HUDEP-2 (cell line): ENCODE results near the gene AIDA.
"Not testable (repeated sequence)": the region's sequence is repeated elsewhere in the genome, so short reads cannot be mapped to it uniquely, and the experiment has no call there.

ENCODE experiments used
- DNase-seq, 76 experiments: peaks; one replicate each; lab custom pipeline; 2025; ENCODE audit not compliant: unreplicated experiment in 76 of 76; lab: John Stamatoyannopoulos, UW

Gene AIDA

GRCh38 chr1:222712253-222713090 lies at the start of gene AIDA, which contains the start of gene BROX:
Gene AIDA, minus strand, starts transcription at chr1:222712491. Its CDS starts 174 bp downstream, at chr1:222712317.
Gene BROX, plus strand, starts transcription at chr1:222712564. Its CDS starts 3,136 bp downstream, at chr1:222715700.
- DNase-seq, result peak in 75 of 76 experiments; percentile 26 to 98 (median 85)

GRCh38 chr1:222761083-222761482 lies 48.8 kb upstream of the AIDA start:
- no peak for DNase-seq

- no peak for DNase-seq
Observed at GRCh38 chr1:222759451-222760035, 47.3 kb upstream of the AIDA start.

DNA sequence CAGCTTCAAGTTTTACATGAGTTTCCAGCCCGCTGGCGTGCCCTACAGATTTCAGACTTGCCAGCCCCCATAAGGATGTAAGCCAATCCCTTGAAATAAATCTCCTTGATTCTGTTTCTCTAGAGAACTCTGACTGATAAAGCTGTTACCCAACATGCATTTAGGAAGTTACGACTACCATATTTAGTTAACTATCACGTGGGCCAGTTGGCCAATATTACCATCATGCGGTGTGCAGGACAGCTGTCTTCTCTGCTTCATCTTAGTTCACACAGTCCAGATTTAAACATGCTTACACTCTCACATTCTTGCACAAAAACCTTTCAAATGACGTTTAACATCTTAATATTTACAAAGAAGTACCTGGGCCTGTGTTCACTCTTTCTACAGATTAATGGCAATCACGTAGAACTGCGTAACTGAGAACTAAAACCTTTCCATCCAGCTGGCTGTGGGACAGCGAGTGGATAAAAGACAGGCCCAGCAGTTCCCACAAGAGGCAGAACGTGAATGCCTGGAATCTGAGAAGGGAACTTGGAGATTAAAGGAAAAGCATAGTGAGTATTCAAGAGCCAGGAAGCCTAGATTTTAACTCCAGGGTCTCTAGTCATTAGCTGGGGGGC lies 45.5 kb upstream of the AIDA start:
- DNase-seq, result no peak

GRCh38 chr1:222754366-222755139 lies 42.3 kb upstream of the AIDA start:
- no peak for DNase-seq

GRCh38 chr1:222751255-222751654 lies 39.0 kb upstream of the AIDA start:
- DNase-seq, result no peak

DNA sequence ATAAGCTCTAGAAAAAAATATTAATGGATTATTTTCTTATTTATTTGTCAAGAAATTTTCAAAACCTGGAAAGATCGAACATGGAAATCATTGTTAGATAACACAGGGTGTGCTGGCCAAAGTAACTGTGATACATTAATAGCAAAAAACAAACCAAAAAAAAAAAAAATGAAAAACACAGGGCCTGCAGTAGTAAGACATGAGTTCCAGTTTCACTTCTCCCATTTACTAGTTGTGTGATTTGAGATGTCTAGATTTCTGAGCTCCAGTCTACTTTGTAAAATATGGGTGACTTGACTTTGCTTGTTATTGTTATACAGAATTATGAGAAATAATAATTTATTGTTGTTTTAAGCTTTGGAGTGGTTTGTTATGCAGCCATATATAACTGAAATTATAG lies 38.4 kb upstream of the AIDA start:
- no peak for DNase-seq

GRCh38 chr1:222749927-222750326 lies 37.6 kb upstream of the AIDA start:
- no peak for DNase-seq

GRCh38 chr1:222741630-222742457 lies 29.6 kb upstream of the AIDA start:
- not testable (repeated sequence) for DNase-seq

- DNase-seq, result no peak
Observed at GRCh38 chr1:222739929-222740328, 27.6 kb upstream of the AIDA start.

- DNase-seq, result no peak
Observed at GRCh38 chr1:222739465-222739864, 27.2 kb upstream of the AIDA start.

DNA sequence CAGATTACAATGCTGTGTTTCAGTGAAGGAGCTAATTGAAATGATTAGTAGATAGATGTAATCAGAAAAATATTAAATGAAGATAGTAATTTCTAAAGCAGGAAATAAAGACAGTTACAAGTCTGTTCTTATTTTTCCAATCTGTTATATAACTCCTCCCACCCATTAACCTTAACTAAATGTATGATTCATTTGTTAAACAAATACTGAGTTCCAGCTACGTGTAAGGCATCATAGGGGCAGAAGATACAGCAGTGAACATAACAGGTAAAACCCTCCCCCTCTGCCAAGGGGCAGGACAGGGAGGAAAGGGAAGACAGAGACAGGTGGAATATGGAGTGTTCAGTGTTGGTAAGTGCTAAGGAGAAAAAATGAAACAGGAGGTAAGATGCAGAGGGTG lies 24.7 kb upstream of the AIDA start, which contains the start of gene FAM177B:
FAM177B (plus strand) TSS at position 231 of the 400 bp plus-strand sequence. CDS start 9,344 bp downstream, outside the sequence.
- DNase-seq, result no peak

DNA sequence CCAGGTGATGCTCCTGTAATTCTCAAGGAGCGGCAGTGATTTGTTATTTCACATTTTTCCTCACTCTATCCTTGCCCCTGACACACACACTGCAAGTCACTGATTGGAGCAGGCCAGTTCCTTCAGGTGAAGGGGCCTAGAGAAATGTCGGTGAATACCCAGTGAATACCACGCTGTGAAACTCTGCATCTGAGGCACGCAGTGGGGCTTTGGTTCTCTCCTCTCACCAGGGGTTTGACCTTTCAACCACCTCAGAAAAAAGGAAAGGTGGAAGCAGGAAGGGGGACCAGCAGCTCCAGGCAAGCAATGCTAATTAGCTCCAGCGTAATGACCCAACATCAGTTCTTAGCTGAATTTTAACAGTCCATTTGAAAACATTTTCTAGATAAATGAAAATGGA lies 24.2 kb upstream of the AIDA start:
- no peak for DNase-seq

DNA sequence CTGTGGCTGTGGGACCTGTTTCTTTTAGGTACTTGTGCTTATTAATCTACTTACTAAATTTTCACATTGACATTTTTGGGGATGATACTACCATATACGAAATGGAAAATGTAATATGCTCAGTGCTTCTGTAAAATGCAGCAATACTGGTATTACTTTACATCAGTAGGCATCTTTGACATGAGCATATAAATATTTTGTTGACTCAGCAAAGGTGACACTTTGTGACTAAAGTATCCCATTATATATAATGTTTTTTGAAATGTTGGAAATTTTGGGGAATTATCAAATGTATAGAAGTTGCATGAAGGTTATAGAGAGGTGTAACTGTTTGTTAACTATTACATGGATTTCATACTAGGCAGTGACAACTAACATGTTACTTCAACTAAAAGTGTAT lies 22.4 kb upstream of the AIDA start:
- DNase-seq, result no peak

- DNase-seq, result no peak
Observed at GRCh38 chr1:222732216-222733159, 20.2 kb upstream of the AIDA start.

DNA sequence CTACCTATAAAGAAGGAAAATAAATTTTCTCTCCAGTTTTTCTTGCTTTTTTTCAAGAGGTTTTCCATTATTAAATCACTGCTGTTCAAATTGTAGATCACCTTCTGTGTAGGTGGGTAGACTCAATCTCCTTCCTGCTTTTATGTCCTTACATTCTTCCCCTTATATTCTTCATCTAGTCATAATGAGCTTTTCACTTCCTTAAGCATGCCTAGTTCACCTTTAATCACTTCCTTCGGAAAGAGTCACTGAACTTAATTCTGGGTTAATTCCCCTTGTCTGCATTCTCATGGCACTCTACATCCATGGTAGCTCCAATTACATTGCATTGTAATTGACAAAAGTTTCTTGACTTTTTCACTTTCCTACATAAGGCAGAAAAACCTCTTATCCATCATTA lies 18.6 kb upstream of the AIDA start:
- no peak for DNase-seq

DNA sequence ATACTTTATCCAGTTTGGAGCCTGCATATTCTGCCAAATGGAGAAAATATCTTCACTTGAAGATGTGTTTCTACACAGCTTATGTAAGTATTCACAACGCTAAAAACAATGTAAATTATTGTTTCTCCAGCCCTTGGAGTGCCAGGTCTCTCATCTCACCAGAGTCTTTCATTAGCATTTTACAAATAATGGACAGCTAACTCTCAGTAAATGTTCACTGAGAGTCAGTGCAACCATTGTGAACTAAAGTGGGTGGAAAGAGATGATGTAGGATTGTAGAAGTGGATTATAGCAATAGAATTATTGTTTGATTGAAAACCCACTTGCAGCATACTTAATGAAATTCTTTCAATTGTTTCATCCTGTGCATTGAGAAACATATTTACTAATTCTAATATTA lies 16.5 kb upstream of the AIDA start:
- no peak for DNase-seq

DNA sequence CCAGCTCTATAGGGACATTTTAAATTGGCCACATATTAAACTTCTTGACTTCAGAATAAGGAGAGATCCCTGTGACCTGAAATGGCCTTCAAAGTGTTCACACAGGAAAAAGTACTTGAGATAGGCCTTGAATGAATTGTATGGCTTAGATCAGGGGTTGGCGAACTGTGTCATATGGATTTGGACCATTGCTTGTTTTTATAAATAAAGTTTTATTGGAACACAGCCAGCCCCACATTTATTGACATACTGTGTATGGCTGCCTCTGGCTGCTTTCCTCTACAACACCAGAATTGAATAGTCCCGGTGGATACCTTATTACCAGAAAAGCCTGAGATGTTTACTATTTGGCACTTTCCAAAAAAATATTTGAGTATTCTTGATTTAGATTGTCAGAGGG lies 4.1 kb upstream of the AIDA start:
- no peak for DNase-seq
